ENCODE measurements around the gene VAV2. TPM values are rescaled to one million over a fixed set of nuclear protein-coding genes. Genes with fewer than 3 reads are reported as not detected.

Gene VAV2
- total and polyA plus RNA-seq, 2 experiments from 2014 or later, result 8.1 to 28.9 TPM

- TF ChIP-seq ZNF462 (CRISPR knock-in tag; IDR thresholded peaks at IDR 0.05), result no peak
These were observed 250.4 kb downstream of the VAV2 start (continued) for GRCh38 chr9:133741716-133742115.

- H3K4me3 ChIP-seq, result no peak overlapping the region
- DNase-seq (ENCODE audit: low spot score) (no peak), ATAC-seq (no peak)
- H3K4me2 ChIP-seq, result no peak overlapping the region
- H3K27ac ChIP-seq (ENCODE audit: low read depth), result no peak overlapping the region
- no peaks in the 10 kb centered on the region for H3K27me3 ChIP-seq (ENCODE audit: insufficient read depth)
- H3K4me1 ChIP-seq (ENCODE audit: insufficient read depth), result peaks cover 12% of the 10 kb centered on the region
- no peaks in the 10 kb centered on the region for H3K79me2 ChIP-seq (replicated peaks; ENCODE audit: insufficient read depth)
- no peaks in the 10 kb centered on the region for H3K36me3 ChIP-seq (ENCODE audit: insufficient read depth)
- Mint-ChIP-seq H3K27me3 (ENCODE audit: insufficient read depth, low read depth, poor library complexity) (peaks cover 4% of the 10 kb centered on the region), H3K9me3 (peaks cover 3% of the 10 kb centered on the region; the same call in 2 of the 3 replicates), H3K4me3 (no peak overlapping the region), H3K4me1 (peaks cover 18% of the 10 kb centered on the region), H3K27ac (no peak overlapping the region), H3K36me3 (ENCODE audit: low read depth) (no peaks in the 10 kb centered on the region)
- no peaks in the 10 kb centered on the region for H3F3A ChIP-seq (replicated peaks; ENCODE audit: low read depth)
- H2AFZ ChIP-seq, result no peak overlapping the region
- H4K20me1 ChIP-seq (replicated peaks; ENCODE audit: insufficient read depth), result no peaks in the 10 kb centered on the region
- H3K9me2 ChIP-seq (ENCODE audit: insufficient read depth), result no peaks in the 10 kb centered on the region
- TF ChIP-seq STAT1 (IDR thresholded peaks at IDR 0.05; ENCODE audit: unreplicated experiment) (no peak), REST (IDR thresholded peaks at IDR 0.05; ENCODE audit: unreplicated experiment) (no peak), ZNF462 (CRISPR knock-in tag; IDR thresholded peaks at IDR 0.05) (no peak)
These were observed 251.2 kb downstream of the VAV2 start for GRCh38 chr9:133740911-133741310.

Measured in GM23338 (cell line).